Hepatic stellate cell (primary cell): ENCODE results near the gene GPR89B.
"Not testable (repeated sequence)": the region's sequence is repeated elsewhere in the genome, so short reads cannot be mapped to it uniquely, and the experiment has no call there.

Source experiments
- DNase-seq: peaks from one replicate; pipeline ENCODE4 v3.0.0; 2011; ENCODE audit warnings: low spot score

The GPR89B gene

DNA sequence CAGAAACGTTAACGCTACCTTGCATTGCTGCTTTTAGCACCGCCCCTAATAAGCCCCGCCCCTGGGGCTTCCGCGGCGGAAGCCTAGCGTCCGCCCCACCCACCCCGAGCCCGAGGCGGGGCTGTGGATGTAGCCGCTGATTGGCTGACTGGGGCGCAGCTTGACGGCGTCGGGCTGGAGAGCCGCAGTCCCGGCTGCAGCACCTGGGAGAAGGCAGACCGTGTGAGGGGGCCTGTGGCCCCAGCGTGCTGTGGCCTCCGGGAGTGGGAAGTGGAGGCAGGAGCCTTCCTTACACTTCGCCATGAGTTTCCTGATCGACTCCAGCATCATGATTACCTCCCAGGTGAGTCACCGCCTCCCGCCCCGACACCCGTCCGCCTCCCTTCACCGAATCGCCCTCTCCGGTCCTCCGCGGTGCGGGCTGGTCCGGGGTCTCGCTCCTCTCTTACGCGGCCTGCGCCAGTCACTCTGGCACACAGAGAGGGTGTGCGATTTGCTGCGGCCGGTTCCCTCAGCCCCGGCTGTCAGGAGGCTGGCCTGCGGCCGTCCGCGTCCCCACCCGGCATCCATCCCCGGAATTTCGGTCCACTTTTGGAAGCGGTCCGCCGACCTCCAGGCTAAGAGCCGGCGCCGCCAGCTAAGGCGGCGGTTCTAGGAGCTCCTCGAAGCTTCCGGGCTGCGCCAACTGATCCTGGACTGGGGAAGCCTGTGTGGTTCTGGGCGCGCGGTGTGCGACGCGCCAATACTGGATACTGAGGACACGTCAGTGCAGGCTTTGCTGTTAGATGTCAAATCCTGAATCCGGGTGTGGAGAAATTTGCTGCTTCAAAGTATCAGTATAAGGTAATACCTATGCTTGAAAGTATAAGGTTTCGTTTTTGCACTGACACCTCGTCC lies at the start of gene GPR89B:
TSS of gene GPR89B (plus strand) at position 185 of the 897 bp plus-strand sequence. CDS start at position 302, 117 bp downstream.
- DNase-seq: peak; percentile 71

GRCh38 chr1:147879911-147880310 lies 48.3 kb upstream of the GPR89B start:
- DNase-seq: no peak

DNA sequence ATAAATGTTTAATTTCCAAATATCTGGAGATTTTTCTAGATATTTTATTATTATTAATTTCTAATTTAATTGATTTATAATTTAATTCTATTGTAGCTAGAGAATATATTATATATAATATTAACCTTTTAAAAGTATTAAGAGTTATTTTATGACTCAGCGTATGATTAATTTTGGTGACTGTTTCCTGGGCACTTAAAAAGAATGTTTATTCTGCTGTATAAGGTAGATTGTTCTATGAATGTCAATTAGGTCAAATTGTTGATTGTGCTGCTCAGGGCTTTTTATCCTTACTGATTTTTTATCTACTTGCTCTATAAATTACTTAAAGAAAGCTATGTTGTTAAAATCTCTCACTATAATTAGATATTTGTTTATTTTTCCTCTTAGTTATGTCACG lies 45.7 kb upstream of the GPR89B start:
- no peak for DNase-seq

DNA sequence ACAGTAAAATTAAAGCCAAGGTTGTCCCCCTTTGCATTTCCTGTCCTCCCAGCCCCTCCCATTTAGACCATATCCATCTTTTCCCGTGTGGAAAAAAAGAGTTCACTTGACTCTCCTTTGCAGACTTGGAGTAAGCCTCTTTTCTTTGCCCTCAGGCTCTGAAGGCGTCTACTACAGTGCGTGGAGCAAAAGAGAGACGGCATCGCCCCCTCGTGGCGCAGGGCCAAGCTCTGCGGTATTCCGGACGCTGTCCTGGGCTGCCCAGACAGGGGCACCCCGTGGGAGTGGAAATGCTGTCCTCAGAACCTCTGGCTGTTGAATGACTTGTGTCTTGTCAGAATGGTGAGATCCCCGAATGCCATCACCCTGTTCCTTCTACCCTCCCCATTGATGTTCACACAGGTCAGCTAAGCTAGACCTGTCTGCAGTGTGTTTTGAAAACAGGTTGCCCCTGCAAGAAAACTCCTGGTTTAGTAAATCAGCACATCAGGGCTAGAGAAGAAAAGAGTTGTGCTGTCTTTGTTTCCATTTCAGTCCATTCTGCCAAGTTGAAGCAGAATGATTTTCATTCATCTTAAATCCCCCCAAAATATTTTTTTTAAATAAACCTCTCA lies 37.9 kb upstream of the GPR89B start:
- DNase-seq: no peak

- DNase-seq: no peak
Observed at GRCh38 chr1:147891088-147891487, 37.1 kb upstream of the GPR89B start.

DNA sequence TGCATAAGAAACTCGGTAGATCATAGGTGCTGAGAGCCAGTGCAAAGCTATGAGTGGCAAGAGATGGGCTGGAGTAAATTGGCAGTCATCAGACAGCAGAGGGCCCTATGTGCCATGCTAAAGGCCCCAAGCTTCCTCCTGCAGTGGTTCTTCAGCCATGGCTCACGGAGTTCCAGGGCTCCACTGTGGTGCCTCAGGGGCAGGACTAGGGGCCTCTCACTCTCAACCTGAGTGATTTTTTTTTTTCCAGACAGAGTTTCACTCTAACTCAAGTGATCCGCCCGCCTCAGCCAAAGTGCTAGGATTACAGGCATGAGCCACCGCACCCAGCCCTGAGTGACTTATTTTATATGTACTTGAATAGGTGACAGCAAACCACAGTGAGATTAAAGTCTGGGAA lies 36.0 kb upstream of the GPR89B start:
- no peak for DNase-seq

DNA sequence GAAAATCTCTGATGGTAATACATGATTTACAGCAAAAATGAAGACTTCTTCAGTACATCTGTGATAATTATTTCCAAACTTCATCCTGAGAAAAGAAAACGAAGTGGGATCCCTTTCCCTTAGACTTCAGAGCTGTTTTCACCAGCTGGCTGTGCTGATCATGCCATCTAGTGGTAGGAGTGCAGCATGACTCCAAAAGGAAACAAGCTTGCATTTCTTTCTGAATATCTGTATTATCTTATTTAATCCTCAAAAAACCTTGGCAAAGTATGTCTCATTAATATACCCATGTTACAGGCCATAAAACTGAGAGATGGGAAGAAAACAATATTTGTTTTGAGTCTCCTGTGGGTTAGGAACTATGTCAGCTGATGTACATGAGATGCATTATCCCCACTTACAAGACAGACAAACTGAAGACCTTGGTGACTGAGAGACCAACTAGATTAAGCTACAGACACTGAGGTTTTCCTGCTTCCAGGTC lies 35.4 kb upstream of the GPR89B start:
- DNase-seq: peak; percentile 52

- no peak for DNase-seq
Observed at GRCh38 chr1:147895123-147895522, 33.1 kb upstream of the GPR89B start.

GRCh38 chr1:147897029-147897752 lies 31.0 kb upstream of the GPR89B start:
- no peak for DNase-seq

- DNase-seq: no peak
Observed at GRCh38 chr1:147897789-147898188, 30.4 kb upstream of the GPR89B start.

- DNase-seq: no peak
Observed at GRCh38 chr1:147902253-147902845, 25.9 kb upstream of the GPR89B start, which contains the start of gene GJA8. Gene GJA8 (plus strand): TSS chr1:147902795. CDS start chr1:147907956, 5,161 bp downstream.

GRCh38 chr1:147904726-147905125 lies 23.5 kb upstream of the GPR89B start:
- DNase-seq: no peak

DNA sequence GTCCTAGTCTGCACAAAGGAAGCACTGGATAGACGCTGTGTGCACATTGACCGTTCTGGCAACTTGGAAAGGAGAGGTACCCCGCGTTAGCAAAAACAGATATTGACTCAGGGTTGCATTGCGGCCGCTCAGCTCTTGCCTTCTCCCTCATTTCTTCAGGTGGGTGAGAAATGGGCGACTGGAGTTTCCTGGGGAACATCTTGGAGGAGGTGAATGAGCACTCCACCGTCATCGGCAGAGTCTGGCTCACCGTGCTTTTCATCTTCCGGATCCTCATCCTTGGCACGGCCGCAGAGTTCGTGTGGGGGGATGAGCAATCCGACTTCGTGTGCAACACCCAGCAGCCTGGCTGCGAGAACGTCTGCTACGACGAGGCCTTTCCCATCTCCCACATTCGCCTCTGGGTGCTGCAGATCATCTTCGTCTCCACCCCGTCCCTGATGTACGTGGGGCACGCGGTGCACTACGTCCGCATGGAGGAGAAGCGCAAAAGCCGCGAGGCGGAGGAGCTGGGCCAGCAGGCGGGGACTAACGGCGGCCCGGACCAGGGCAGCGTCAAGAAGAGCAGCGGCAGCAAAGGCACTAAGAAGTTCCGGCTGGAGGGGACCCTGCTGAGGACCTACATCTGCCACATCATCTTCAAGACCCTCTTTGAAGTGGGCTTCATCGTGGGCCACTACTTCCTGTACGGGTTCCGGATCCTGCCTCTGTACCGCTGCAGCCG lies 20.3 kb upstream of the GPR89B start:
- DNase-seq: no peak

DNA sequence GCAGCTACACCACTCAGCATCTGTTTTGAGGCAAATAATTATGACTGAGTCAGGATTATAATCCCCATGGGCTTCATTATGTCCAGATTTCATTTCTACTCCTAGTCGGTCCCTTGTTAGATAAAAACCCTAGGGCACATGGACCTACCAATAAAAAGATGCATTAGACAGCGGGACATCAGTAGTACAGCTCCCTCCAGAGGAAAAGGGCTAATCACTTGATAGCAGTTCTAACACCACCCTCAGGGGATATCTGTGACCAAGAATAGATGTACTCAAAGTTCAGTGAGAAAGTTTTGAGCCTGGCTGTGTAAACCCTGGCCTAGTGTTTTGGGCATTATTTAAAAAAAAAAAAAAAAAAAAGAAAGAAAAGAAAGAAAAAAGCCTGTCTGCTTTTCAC lies 15.7 kb upstream of the GPR89B start:
- DNase-seq: no peak

DNA sequence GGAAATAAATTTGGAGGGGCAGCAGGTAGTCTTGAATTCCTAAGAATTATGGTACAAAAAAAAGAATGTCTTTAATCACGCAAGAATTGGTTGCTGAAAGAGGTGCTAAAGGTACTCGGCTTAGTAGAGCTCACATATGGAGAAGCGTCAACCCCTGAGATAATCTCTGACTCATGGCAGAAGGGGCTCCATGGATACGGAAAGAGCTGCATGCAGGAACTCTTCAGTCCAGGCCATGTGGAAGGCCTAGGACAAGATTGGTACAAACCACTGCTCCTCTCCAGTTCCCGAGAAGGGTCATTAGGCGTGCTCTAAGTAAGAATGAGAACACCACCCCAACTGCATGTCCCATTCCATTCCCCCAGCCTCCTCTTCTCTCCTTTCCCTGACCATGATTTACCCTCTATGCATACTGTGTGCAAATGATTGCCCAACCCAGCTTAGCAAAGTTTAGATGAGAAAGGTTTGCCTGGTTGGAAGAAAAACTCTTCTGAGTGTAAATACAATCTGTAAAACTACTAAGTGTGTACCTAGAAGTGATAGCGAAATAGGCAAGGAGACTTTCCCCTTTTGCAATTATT lies 14.8 kb upstream of the GPR89B start:
- DNase-seq: no peak

GRCh38 chr1:147919896-147920295 lies 8.3 kb upstream of the GPR89B start:
- no peak for DNase-seq

- no peak for DNase-seq
Observed at GRCh38 chr1:147924813-147925212, 3.4 kb upstream of the GPR89B start.

- DNase-seq: not testable (repeated sequence)
Observed at GRCh38 chr1:147927215-147927614, 1.0 kb upstream of the GPR89B start.

- DNase-seq: not testable (repeated sequence)
Observed at GRCh38 chr1:147927689-147928088, 531 bp upstream of the GPR89B start.

GRCh38 chr1:147931137-147931536 lies 2.9 kb downstream of the GPR89B start:
- not testable (repeated sequence) for DNase-seq

GRCh38 chr1:147935296-147935695 lies 7.1 kb downstream of the GPR89B start:
- DNase-seq: not testable (repeated sequence)
